ENCODE measurements around the gene RGS17.

RGS17 gene

GRCh38 chr6:153092082-153093013 is 38.7 kb downstream of the RGS17 start:
- H3K27ac ChIP-seq = no peak overlapping the region
- TF ChIP-seq CTCF (IDR thresholded peaks at IDR 0.05) = no peak

- H3K27ac ChIP-seq = no peak overlapping the region
- TF ChIP-seq CTCF (IDR thresholded peaks at IDR 0.05) = no peak
- no peak for TF ChIP-seq ZFX (IDR thresholded peaks at IDR 0.05; ENCODE audit: borderline replicate concordance)
These were observed 40.7 kb downstream of the RGS17 start for GRCh38 chr6:153090241-153090930.

GRCh38 chr6:153088796-153089195 is 42.3 kb downstream of the RGS17 start:
- TF ChIP-seq CTCF (IDR thresholded peaks at IDR 0.05) (no peak), ZFX (IDR thresholded peaks at IDR 0.05; ENCODE audit: borderline replicate concordance) (no peak)
- H3K27ac ChIP-seq = no peak overlapping the region

- no peak overlapping the region for H3K27ac ChIP-seq
- no peak for TF ChIP-seq CTCF (IDR thresholded peaks at IDR 0.05)
- no peak for TF ChIP-seq ZFX (IDR thresholded peaks at IDR 0.05; ENCODE audit: borderline replicate concordance)
These were observed 43.6 kb downstream of the RGS17 start for GRCh38 chr6:153087436-153087835.

- TF ChIP-seq ZFX (IDR thresholded peaks at IDR 0.05; ENCODE audit: borderline replicate concordance) (no peak), CTCF (IDR thresholded peaks at IDR 0.05) (no peak)
- no peak overlapping the region for H3K27ac ChIP-seq
These were observed 44.7 kb downstream of the RGS17 start for GRCh38 chr6:153086225-153086990.

- TF ChIP-seq CTCF (IDR thresholded peaks at IDR 0.05) (no peak), ZFX (IDR thresholded peaks at IDR 0.05; ENCODE audit: borderline replicate concordance) (no peak)
- no peak overlapping the region for H3K27ac ChIP-seq
These were observed 45.8 kb downstream of the RGS17 start for GRCh38 chr6:153085239-153085638.
